ENCODE measurements around the gene MTMR2. TPM values are rescaled to one million over a fixed set of nuclear protein-coding genes. Genes with fewer than 3 reads are reported as not detected.
A peak's percentile ranks its signal among the peaks of the same experiment; 100 is the strongest.

MTMR2 gene
- total and polyA plus RNA-seq, 2 donors (not counting 1 experiment from before 2014, with no cell fraction given): 29.2 to 48.2 TPM

- no peak overlapping the region for H2AFZ ChIP-seq (ENCODE audit: low read length)
- H3K4me1 ChIP-seq (ENCODE audit: control insufficient read depth, extremely low read depth, insufficient read depth, low read length): peaks cover 10% of the 10 kb centered on the region
- no peak overlapping the region for H3K4me3 ChIP-seq (replicated peaks in 1 of 4; ENCODE audit: control extremely low read depth in 1 of 4, insufficient read depth in 1 of 4, low read depth in 3 of 4, low read length in 4 of 4)
- peak overlapping the region; percentile 36 for H3K27ac ChIP-seq (ENCODE audit: insufficient read depth, low read length)
- no peaks in the 10 kb centered on the region for H3K9me3 ChIP-seq (ENCODE audit: control insufficient read depth, insufficient read depth, low read depth, low read length)
- H3K36me3 ChIP-seq (ENCODE audit: control insufficient read depth, insufficient read depth, low read length): no peaks in the 10 kb centered on the region
- H3K9ac ChIP-seq (ENCODE audit: insufficient read depth, low read length): no peak overlapping the region
- no peak overlapping the region for H3K4me2 ChIP-seq (ENCODE audit: extremely low read depth, insufficient read depth, low read length)
- no peaks in the 10 kb centered on the region for H3K27me3 ChIP-seq (ENCODE audit: control insufficient read depth, insufficient read depth, low read length)
- TF ChIP-seq EZH2 (IDR thresholded peaks at IDR 0.05; ENCODE audit: low read length, missing control alignments) (no peak), CTCF (conservative IDR thresholded peaks at IDR 0.05 in 1 of 2, IDR thresholded peaks at IDR 0.05 in 1 of 2; ENCODE audit: low read depth in 1 of 2, low read length in 2 of 2) (no peak)
- DNase-seq (ENCODE audit: low read depth in 2 of 2): no peak
- H3K79me2 ChIP-seq (ENCODE audit: control insufficient read depth, insufficient read depth, low read length): peaks cover 53% of the 10 kb centered on the region
- no peaks in the 10 kb centered on the region for H4K20me1 ChIP-seq (ENCODE audit: control insufficient read depth, extremely low read depth, insufficient read depth, low read length)
Observed at GRCh38 chr11:95913830-95914615, 9.9 kb downstream of the MTMR2 start.

GRCh38 chr11:95912902-95913560, 10.9 kb downstream of the MTMR2 start:
- Histone ChIP-seq H3K27ac (ENCODE audit: insufficient read depth, low read length) (peak overlapping the region; percentile 36), H3K36me3 (ENCODE audit: control insufficient read depth, insufficient read depth, low read length) (no peaks in the 10 kb centered on the region), H3K9me3 (ENCODE audit: control insufficient read depth, insufficient read depth, low read depth, low read length) (no peaks in the 10 kb centered on the region), H3K4me3 (replicated peaks in 1 of 4; ENCODE audit: control extremely low read depth in 1 of 4, insufficient read depth in 1 of 4, low read depth in 3 of 4, low read length in 4 of 4) (no peak overlapping the region), H3K27me3 (ENCODE audit: control insufficient read depth, insufficient read depth, low read length) (no peaks in the 10 kb centered on the region), H4K20me1 (ENCODE audit: control insufficient read depth, extremely low read depth, insufficient read depth, low read length) (no peaks in the 10 kb centered on the region), H2AFZ (ENCODE audit: low read length) (no peak overlapping the region), H3K79me2 (ENCODE audit: control insufficient read depth, insufficient read depth, low read length) (peaks cover 52% of the 10 kb centered on the region), H3K4me1 (ENCODE audit: control insufficient read depth, extremely low read depth, insufficient read depth, low read length) (peaks cover 10% of the 10 kb centered on the region), H3K9ac (ENCODE audit: insufficient read depth, low read length) (no peak overlapping the region), H3K4me2 (ENCODE audit: extremely low read depth, insufficient read depth, low read length) (no peak overlapping the region)
- TF ChIP-seq EZH2 (IDR thresholded peaks at IDR 0.05; ENCODE audit: low read length, missing control alignments): no peak
- TF ChIP-seq CTCF (conservative IDR thresholded peaks at IDR 0.05 in 1 of 2, IDR thresholded peaks at IDR 0.05 in 1 of 2; ENCODE audit: low read depth in 1 of 2, low read length in 2 of 2): no peak
- DNase-seq (ENCODE audit: low read depth in 2 of 2): peak; percentile 60 to 85

GRCh38 chr11:95911369-95911759, 12.5 kb downstream of the MTMR2 start:
- no peak for DNase-seq (ENCODE audit: low read depth in 2 of 2)
- Histone ChIP-seq H3K27ac (ENCODE audit: insufficient read depth, low read length) (no peak overlapping the region), H3K27me3 (ENCODE audit: control insufficient read depth, insufficient read depth, low read length) (no peaks in the 10 kb centered on the region), H3K4me1 (ENCODE audit: control insufficient read depth, extremely low read depth, insufficient read depth, low read length) (peaks cover 6% of the 10 kb centered on the region), H3K9ac (ENCODE audit: insufficient read depth, low read length) (no peak overlapping the region), H3K79me2 (ENCODE audit: control insufficient read depth, insufficient read depth, low read length) (peaks cover 53% of the 10 kb centered on the region), H3K36me3 (ENCODE audit: control insufficient read depth, insufficient read depth, low read length) (no peaks in the 10 kb centered on the region), H3K4me3 (replicated peaks in 1 of 4; ENCODE audit: control extremely low read depth in 1 of 4, insufficient read depth in 1 of 4, low read depth in 3 of 4, low read length in 4 of 4) (no peak overlapping the region), H4K20me1 (ENCODE audit: control insufficient read depth, extremely low read depth, insufficient read depth, low read length) (no peaks in the 10 kb centered on the region), H2AFZ (ENCODE audit: low read length) (no peak overlapping the region), H3K4me2 (ENCODE audit: extremely low read depth, insufficient read depth, low read length) (no peak overlapping the region), H3K9me3 (ENCODE audit: control insufficient read depth, insufficient read depth, low read depth, low read length) (no peaks in the 10 kb centered on the region)
- TF ChIP-seq EZH2 (IDR thresholded peaks at IDR 0.05; ENCODE audit: low read length, missing control alignments) (no peak), CTCF (conservative IDR thresholded peaks at IDR 0.05 in 1 of 2, IDR thresholded peaks at IDR 0.05 in 1 of 2; ENCODE audit: low read depth in 1 of 2, low read length in 2 of 2) (no peak)

Data from fibroblast of lung (primary cell).